Measurements from ENCODE around the gene ITPR3.

The ITPR3 gene

DNA sequence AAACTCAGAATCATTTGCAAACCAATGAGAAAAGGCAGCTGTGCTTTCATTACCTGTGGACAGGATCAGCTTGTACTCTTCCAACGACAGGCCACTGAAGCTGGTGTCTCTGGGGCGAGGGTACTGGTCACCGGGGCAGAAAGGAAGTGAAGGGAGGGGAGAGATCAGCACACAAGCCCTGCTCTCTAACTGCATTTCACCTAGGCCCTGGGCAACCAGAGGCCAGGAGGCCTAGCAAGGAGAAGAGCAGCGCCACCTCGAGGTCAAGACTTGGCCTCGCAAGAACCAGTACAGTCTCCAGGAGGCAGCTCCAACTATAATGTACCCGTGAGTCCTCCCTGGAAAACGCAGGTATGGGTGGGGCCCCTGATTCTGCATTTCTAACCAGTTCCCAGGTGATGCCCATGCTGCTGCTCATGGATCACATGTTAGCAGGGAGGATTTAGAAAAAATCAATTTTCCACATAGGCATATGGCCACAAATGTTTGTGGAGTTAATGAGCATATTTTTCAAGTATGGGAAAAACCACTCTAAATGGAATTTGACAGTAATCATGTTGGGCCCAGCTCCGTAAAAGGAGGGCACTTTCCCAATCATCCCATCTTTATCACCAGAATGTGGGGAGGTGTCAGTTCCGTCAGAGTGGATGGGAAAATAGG is 79.4 kb downstream of the ITPR3 start:
- peak; percentile 52 for DNase-seq (ENCODE audit: low read depth)

DNA sequence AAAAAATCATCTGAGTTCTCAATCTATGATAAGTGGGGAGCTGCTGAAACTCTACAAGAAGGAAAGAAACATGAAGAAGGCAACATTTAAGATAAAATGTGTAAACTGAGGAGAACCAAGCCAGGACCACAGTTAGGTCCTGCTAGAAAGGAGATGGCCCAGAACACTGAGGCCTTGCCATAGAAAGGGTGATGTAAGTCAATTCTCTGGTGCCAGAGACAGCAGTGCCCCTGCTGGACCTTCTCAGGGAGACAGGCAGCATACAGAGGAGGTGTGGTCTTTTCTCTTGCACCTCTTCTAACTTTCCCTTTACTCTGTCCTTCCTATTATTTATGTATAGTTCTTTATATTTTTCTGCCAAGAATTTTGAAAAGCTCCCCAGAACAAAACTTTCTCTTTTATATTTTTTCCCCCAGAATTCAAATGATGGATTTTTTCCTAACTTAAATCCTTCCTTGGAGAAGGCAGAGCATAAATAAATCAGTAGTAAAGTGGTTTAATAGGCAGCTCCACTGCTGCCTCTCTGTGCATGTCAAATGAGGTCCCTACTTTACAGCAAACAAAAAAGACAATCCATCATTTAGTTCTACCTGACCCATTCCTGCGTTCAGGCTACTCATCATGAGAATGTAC is 81.3 kb downstream of the ITPR3 start:
- peak; percentile 72 for DNase-seq (ENCODE audit: low read depth)

- no peak for DNase-seq (ENCODE audit: low read depth)
Measured at GRCh38 chr6:33704215-33705066, 83.3 kb downstream of the ITPR3 start.

DNA sequence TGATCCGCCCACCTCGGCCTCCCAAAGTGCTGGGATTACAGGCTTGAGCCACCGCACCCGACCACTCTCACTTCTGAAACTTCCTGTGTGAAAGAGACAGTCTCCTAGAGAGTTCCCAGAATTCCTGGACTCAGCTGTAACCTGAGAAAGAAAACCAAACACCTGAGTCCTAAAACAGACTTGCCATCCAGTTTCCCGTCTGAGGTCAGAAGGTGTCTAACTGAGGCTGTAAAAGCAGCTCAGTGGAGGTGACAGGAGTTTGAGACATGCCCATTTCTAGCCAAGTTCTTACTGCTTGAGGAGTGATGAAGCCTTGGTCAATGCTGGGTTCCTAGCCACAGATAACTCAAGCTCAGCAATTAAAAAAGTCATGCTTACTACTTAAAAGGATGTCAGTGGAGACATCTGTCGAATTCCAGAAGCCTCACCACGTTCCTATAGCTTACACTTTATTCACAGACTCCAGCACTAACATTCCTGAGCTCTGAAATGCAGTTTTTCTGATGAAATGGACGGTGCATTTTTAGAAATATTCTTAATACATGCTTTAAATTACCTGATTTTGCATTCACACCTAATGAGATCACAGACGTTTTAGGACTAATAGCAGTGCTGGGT is 84.3 kb downstream of the ITPR3 start:
- no peak for DNase-seq (ENCODE audit: low read depth)

DNA sequence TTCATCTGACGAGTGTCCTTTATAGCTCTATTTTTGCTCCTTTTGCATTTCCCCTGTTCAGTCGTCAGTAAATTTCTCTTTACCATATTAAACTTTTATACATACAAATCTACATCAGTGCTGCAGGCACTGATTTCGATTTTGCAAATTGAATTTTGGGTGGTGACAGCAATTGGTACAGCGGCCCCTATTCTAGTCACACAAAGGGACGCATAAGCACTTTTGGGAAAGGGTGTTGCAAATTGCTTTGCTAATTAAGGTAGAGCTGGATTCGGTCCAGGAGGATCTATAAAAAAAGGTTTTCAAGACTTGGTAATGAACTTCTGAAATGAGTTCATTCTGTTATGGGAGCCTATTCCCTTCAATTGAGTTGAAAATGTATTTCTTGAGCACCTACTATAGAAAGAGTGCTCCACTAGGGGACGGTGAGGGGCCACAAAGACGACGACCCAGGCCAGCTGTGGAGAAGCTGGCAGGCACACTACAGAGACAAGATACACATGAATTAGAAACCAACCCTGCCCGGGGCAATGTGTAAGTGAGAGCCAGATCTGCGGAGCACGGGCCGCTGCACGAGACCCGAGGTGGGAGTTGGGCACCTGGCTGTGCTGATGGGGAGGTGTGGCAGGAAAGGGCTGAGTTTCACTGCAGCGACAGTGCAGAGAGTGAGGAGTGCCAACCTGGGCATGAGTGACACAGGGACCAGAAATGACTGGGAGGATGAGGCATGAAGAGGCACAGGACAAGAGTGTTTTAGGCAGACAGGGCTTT is 85.0 kb downstream of the ITPR3 start:
- DNase-seq (ENCODE audit: low read depth) = no peak

DNA sequence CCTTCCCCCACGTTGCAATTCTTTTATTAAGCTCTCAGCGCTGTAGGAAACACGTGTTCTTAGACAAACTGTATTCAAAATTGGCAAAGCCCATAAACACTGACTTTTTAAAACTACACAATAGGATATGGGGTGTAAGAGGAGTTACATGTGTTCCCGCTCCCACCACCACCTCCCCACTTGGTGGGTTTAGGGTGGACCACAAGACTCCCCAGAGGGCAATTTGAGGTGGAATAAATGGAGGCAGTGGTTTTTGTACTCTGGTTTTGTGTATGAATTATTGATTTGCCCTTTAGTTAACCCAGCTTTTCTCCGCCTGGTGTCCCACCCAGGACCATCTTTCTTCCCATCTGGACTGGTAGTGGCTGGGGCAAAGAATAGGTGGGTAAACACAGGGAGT is 86.6 kb downstream of the ITPR3 start:
- no peak for DNase-seq (ENCODE audit: low read depth)

- no peak for DNase-seq (ENCODE audit: low read depth)
Measured at GRCh38 chr6:33708516-33709204, 87.5 kb downstream of the ITPR3 start.

DNA sequence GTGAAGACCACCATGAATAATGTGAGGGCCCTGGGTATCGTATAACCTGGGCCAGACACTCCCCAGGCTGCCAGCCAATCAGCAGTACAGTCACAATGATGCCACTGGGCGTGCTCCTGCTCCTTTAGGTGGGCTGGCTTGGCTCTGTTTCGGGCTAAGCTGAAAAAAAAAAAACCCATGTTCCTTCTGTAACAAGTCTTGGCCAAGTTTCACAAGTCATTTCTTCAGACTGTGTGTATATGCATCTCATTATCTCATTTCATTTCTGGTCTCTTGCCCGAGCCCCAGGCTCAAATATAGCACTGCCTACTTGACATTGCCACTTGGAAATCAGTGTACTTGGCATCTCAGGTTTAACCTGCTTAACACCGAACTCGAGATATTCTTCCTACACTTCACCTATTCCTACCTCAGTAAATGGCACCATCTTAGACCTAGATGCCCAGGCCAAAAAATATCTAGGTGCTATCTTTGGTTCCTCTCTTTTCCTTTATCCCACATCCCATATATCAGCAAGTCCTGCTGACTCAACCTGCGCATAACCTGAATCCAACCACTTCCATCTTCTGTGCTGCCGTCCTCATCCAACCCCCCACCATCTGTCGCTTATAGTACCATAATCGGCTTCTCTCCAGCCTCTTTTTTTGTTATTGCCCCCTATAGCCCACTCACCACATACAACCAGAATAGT is 88.6 kb downstream of the ITPR3 start:
- no peak for DNase-seq (ENCODE audit: low read depth)

- no peak for DNase-seq (ENCODE audit: low read depth)
Measured at GRCh38 chr6:33710296-33711121, 89.4 kb downstream of the ITPR3 start.

- peak; percentile 92 for DNase-seq (ENCODE audit: low read depth)
Measured at GRCh38 chr6:33711140-33712129, 90.3 kb downstream of the ITPR3 start, which contains the start of gene UQCC2. TSS of gene UQCC2 (minus strand) at chr6:33711700. CDS start at chr6:33711686, 14 bp downstream.

GRCh38 chr6:33712914-33713313 is 91.8 kb downstream of the ITPR3 start:
- no peak for DNase-seq (ENCODE audit: low read depth)

GRCh38 chr6:33713786-33714185 is 92.7 kb downstream of the ITPR3 start:
- DNase-seq (ENCODE audit: low read depth) = no peak

DNA sequence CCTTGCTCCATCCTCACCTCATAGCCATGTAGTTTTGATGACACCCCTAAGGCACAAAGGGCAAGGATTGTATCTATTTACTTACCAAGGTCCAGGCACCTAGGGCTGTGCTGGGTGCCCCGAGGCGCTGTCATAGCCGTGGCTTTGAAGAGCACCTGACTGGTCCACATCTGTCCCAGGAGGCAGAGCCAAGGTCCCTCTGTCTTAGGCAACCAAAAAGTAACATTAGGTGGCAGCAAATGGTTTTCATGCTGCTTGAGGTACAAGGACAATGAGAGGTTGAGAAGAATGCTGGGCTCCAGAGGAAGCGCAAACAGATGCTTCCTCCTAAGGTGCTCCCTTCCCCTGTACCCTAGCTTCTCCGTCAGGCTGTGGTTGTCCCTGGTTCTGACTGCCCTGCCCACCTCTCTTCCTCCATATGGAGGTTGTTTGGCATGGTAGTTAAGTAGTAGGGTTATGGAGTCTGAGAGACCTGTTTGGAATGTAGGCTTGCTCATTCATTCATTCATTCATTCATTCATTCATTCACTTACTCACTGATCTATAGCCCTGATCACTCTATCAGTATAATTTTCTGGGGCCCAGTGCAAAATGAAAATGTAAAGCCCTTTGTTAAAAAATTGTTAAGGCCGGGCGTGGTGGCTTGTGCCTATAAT is 93.4 kb downstream of the ITPR3 start:
- no peak for DNase-seq (ENCODE audit: low read depth)

- no peak for DNase-seq (ENCODE audit: low read depth)
Measured at GRCh38 chr6:33716379-33716778, 95.3 kb downstream of the ITPR3 start.

- DNase-seq (ENCODE audit: low read depth) = no peak
Measured at GRCh38 chr6:33716890-33717632, 95.9 kb downstream of the ITPR3 start.

DNA sequence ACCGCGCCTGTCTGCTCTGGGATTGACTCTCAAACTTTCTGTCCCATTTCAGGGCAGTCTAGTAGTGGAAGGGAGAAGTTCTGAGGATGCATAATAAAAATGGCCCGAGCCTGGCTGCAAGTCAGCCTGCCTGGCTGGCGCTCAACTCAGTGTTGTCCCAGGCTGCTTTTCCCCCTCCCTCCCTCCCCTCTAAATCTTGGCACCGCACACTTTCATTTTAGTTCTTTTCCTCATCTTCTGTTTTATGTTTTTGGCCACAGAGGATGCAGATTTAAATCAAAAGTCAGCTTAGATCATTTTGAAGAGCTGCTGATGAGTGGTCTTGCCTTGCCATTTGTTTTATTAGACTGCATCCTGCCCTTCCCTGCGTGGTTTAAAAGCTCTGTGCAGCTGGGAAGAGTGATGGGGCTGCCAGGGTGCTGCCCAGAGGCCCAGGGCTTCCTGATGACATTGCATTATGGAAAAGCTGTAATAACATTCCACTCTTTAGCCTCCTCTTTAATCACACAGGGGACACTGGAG is 96.9 kb downstream of the ITPR3 start:
- no peak for DNase-seq (ENCODE audit: low read depth)

DNA sequence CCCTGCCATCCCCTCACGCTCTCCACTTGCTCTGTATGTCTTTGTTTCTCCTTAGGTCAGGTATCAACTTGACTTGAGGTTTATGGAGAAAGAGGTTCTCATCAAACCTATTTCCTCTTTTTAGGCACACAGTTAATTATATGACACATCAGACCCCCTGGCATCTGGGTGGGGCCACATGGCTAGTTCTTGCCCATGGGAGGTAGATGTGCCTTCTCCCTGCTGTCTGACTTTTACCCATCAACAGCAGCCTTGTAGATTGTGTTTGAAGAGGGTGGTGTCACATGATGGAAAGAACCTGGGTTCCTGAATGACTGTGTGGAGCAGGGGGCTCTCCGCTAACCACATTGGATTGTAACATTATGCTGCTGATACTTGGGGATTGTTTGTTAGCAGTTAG is 97.6 kb downstream of the ITPR3 start:
- no peak for DNase-seq (ENCODE audit: low read depth)

All from fibroblast of gingiva (primary cell).